ENCODE results near the gene MECP2. TPM values are rescaled to one million over a fixed set of nuclear protein-coding genes. Genes with fewer than 3 reads are reported as not detected.

The MECP2 gene
- total RNA-seq, 2 experiments from 2014 or later: 81.1 to 84.5 TPM

DNA sequence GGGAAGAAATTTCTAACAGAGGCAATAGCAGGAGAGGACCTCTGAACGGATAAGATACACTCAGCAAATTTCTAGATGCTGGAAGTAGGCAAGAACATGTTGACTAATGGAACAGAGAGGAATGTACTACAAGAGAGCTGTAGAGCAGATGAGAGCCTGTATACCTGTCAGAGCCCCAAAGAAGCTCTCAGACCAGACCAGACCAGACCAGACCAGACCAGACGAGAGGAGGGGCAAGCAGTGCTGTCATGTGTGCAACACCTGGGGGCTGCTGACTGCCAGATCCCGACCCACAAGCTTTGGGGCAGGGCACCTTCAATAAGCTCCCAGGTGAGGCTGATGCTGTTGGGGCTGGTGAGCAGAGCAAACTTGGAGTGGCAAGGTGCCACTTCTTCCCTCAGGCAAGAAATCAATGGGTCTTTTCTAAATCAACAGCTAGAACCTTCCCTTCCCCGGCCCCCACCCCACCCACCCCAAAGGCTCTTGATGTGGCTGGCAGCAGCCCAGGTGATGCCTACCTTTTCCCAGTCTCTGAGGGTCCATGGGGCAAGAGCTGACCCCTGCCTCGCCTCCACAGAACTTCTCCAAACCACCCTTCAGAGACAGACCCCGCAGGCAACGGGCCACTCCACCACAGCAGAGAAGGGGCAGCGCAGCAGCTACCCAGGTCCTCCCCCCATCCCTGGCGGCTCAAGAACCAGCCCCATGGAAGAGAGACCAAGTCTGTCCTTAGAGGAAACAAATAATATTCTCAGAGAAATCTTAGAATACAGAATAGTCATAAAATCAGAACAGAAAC lies 32.7 kb downstream of the MECP2 start:
- H3K27ac Mint-ChIP-seq: no peak overlapping the region

DNA sequence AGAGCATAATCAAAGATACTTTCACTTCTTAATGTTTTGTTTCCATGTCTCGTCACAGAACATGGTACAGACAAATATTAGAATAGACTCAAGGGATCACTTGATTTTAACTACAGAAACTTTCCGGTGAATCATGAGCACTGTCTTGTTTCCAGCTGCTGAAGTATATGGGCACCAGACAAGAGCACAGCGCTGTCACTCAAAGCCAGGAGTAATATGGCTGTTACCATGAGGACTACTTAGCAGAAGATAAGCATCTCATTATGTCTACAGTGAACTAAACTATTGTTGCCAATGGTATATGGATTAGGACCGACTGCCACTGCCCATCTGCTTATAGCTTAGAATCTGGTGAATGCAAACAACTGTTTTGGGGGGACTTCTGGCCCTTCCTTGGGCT lies 34.3 kb downstream of the MECP2 start:
- Mint-ChIP-seq H3K36me3 (peaks cover 6% of the 10 kb centered on the region), H3K4me1 (peaks cover 39% of the 10 kb centered on the region), H3K27me3 (no peaks in the 10 kb centered on the region), H3K4me3 (no peak overlapping the region), H3K9me3 (ENCODE audit: low read depth) (no peaks in the 10 kb centered on the region), H3K27ac (no peak overlapping the region)
- CTCF ChIA-PET: no interaction called here
- DNase-seq (no peak), ATAC-seq (no peak)

More for the DNA sequence above, 32.7 kb downstream of the MECP2 start:
- no peaks in the 10 kb centered on the region for H3K27me3 Mint-ChIP-seq
- peaks cover 6% of the 10 kb centered on the region for H3K36me3 Mint-ChIP-seq
- ATAC-seq: no peak
- no peak overlapping the region for H3K4me3 Mint-ChIP-seq
- H3K9me3 Mint-ChIP-seq (ENCODE audit: low read depth): no peaks in the 10 kb centered on the region
- peaks cover 37% of the 10 kb centered on the region for H3K4me1 Mint-ChIP-seq
- CTCF ChIA-PET: no interaction called here
- DNase-seq: no peak

GRCh38 chrX:154061801-154062200 lies 35.7 kb downstream of the MECP2 start:
- no peak for DNase-seq
- Mint-ChIP-seq H3K9me3 (ENCODE audit: low read depth) (no peaks in the 10 kb centered on the region), H3K4me1 (peaks cover 46% of the 10 kb centered on the region), H3K4me3 (no peak overlapping the region), H3K27me3 (no peaks in the 10 kb centered on the region), H3K27ac (no peak overlapping the region), H3K36me3 (peaks cover 15% of the 10 kb centered on the region)
- CTCF ChIA-PET: interaction anchor here (1.1 kb wide), 1 partner anchor 9 kb away, joined by 5 read pairs; no protein-coding TSS in a partner anchor
- ATAC-seq: no peak

GRCh38 chrX:154059729-154060245 lies 37.7 kb downstream of the MECP2 start:
- Mint-ChIP-seq H3K4me3 (no peak overlapping the region), H3K27me3 (no peaks in the 10 kb centered on the region), H3K27ac (no peak overlapping the region), H3K36me3 (peaks cover 15% of the 10 kb centered on the region), H3K9me3 (ENCODE audit: low read depth) (no peaks in the 10 kb centered on the region), H3K4me1 (peaks cover 49% of the 10 kb centered on the region)
- CTCF ChIA-PET: no interaction called here
- ATAC-seq (no peak), DNase-seq (no peak)

DNA sequence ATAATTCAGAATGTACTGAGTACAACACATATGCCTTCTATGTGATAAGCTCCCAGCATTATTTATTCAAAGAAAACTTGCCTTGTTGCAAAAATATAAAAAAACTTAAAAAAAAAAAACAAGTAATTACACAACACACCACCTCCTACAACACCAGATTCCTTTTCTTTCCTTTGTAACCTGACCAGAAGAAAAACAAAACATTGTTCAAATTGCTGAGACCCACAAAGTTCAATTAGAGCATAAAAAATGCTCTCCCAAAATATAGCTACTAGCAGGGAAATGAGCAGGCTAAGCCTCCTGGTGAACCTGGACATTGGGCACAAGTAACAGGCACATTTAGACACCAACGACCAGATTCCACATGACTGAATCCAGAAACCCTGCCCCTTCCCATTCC lies 38.3 kb downstream of the MECP2 start:
- H3K27ac Mint-ChIP-seq: peak overlapping the region; percentile 42
- H3K36me3 Mint-ChIP-seq: peaks cover 15% of the 10 kb centered on the region
- H3K27me3 Mint-ChIP-seq: no peaks in the 10 kb centered on the region
- no peaks in the 10 kb centered on the region for H3K9me3 Mint-ChIP-seq (ENCODE audit: low read depth)
- no peak for ATAC-seq
- CTCF ChIA-PET: no interaction called here
- no peak overlapping the region for H3K4me3 Mint-ChIP-seq
- DNase-seq: no peak
- peaks cover 45% of the 10 kb centered on the region for H3K4me1 Mint-ChIP-seq

DNA sequence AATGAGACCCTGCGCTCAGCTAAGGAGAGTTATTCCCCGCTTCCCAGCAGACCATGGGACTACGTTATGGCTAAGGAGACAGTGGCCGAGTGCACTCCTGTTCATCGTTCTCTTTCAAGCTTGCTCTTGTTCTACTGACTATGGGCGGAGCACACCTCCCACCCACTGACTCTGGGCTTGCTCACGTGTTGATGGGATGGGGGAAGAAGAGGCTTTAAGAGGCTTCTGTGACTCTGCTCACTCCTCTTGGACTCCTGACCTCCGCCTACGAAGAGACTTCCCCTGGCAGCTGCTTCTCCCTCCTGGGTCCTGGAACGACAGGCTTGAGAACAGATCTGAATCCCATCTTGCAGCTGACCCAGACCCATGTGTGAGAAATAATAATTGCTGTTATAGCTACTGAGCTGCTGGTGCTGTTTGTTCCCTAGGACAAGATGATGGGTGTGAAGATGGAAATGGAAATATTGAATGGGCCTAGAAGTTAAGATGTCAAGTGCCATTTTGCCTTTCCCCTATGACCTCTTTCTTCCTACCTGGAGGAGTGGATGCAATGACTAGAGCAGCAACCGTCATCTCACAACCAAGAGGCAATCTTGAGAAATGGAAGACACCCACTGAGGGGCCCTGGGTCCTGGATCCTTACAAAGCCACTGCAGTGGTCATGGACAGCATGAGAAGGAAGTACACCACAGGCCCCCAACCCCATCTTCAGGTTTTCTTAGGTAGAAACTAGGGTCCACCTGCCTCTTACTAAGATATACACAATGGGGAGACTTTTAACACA lies 39.1 kb downstream of the MECP2 start:
- Mint-ChIP-seq H3K27me3 (no peaks in the 10 kb centered on the region), H3K4me3 (no peak overlapping the region), H3K36me3 (peaks cover 13% of the 10 kb centered on the region), H3K4me1 (peaks cover 43% of the 10 kb centered on the region), H3K9me3 (ENCODE audit: low read depth) (no peaks in the 10 kb centered on the region), H3K27ac (no peak overlapping the region)
- no peak for DNase-seq
- CTCF ChIA-PET: no interaction called here
- no peak for ATAC-seq

DNA sequence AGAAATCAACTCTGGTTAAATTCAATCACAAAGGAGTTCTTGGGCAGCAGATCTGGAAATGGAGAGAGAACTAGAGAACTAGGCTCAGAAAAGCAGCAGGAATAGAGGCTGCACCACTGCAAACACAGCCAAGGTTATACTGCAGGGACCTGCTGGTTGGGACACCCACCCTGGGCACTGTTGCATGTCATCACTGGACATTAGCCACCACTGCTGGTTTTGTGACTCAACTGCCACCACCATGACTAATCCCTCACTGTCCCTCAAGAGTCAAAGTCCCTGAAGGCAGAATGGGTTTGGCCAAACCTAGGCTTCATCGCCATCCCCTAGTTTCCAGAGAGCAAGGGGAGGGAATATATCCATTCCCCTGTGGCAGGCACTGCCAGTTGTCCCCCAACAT lies 39.7 kb downstream of the MECP2 start:
- Mint-ChIP-seq H3K4me1 (peaks cover 42% of the 10 kb centered on the region), H3K36me3 (peaks cover 13% of the 10 kb centered on the region), H3K9me3 (ENCODE audit: low read depth) (no peaks in the 10 kb centered on the region), H3K4me3 (no peak overlapping the region), H3K27ac (no peak overlapping the region), H3K27me3 (no peaks in the 10 kb centered on the region)
- CTCF ChIA-PET: no interaction called here
- DNase-seq (no peak), ATAC-seq (no peak)

- no peak overlapping the region for H3K4me3 Mint-ChIP-seq
- ATAC-seq: no peak
- H3K27ac Mint-ChIP-seq: peak overlapping the region; percentile 68
- no peaks in the 10 kb centered on the region for H3K9me3 Mint-ChIP-seq (ENCODE audit: low read depth)
- DNase-seq: no peak
- CTCF ChIA-PET: no interaction called here
- H3K4me1 Mint-ChIP-seq: peaks cover 43% of the 10 kb centered on the region
- no peaks in the 10 kb centered on the region for H3K27me3 Mint-ChIP-seq
- H3K36me3 Mint-ChIP-seq: peaks cover 10% of the 10 kb centered on the region
Observed at GRCh38 chrX:154056770-154057241, 40.7 kb downstream of the MECP2 start.

- no peaks in the 10 kb centered on the region for H3K27me3 Mint-ChIP-seq
- peaks cover 28% of the 10 kb centered on the region for H3K4me1 Mint-ChIP-seq
- H3K9me3 Mint-ChIP-seq (ENCODE audit: low read depth): no peaks in the 10 kb centered on the region
- H3K27ac Mint-ChIP-seq: peak overlapping the region; percentile 62
- no peak overlapping the region for H3K4me3 Mint-ChIP-seq
- peaks cover 21% of the 10 kb centered on the region for H3K36me3 Mint-ChIP-seq
- DNase-seq (peak; percentile 75), ATAC-seq (peak; percentile 61)
- CTCF ChIA-PET: interaction anchor here (0.8 to 2.2 kb wide), 3 partner anchors 10 to 53 kb away, joined by 3 to 5 read pairs (median 3); no protein-coding TSS in a partner anchor
Observed at GRCh38 chrX:154051201-154051810, 46.2 kb downstream of the MECP2 start.

- Mint-ChIP-seq H3K27me3 (no peaks in the 10 kb centered on the region), H3K4me3 (no peak overlapping the region), H3K4me1 (peaks cover 25% of the 10 kb centered on the region), H3K36me3 (peaks cover 26% of the 10 kb centered on the region), H3K9me3 (ENCODE audit: low read depth) (no peaks in the 10 kb centered on the region), H3K27ac (peak overlapping the region; percentile 40)
- ATAC-seq (no peak), DNase-seq (no peak)
- CTCF ChIA-PET: interaction anchor here (0.9 to 2.9 kb wide), 3 partner anchors 10 to 37 kb away, joined by 3 to 9 read pairs (median 4); no protein-coding TSS in a partner anchor
Observed at GRCh38 chrX:154050113-154050495, 47.4 kb downstream of the MECP2 start.

GRCh38 chrX:154049209-154050112 lies 48.1 kb downstream of the MECP2 start:
- ATAC-seq (no peak), DNase-seq (no peak)
- H3K27me3 Mint-ChIP-seq: no peaks in the 10 kb centered on the region
- H3K36me3 Mint-ChIP-seq: peaks cover 26% of the 10 kb centered on the region
- CTCF ChIA-PET: interaction anchor here (0.9 to 2.9 kb wide), 3 partner anchors 9 to 36 kb away, joined by 3 to 9 read pairs (median 4); no protein-coding TSS in a partner anchor
- H3K27ac Mint-ChIP-seq: peak overlapping the region; percentile 46
- no peak overlapping the region for H3K4me3 Mint-ChIP-seq
- H3K9me3 Mint-ChIP-seq (ENCODE audit: low read depth): no peaks in the 10 kb centered on the region
- H3K4me1 Mint-ChIP-seq: peaks cover 25% of the 10 kb centered on the region

GRCh38 chrX:154048398-154048797 lies 49.1 kb downstream of the MECP2 start:
- CTCF ChIA-PET: interaction anchor here (2.9 kb wide), 1 partner anchor 35 kb away, joined by 9 read pairs; no protein-coding TSS in a partner anchor
- DNase-seq (no peak), ATAC-seq (no peak)
- no peaks in the 10 kb centered on the region for H3K9me3 Mint-ChIP-seq (ENCODE audit: low read depth)
- no peaks in the 10 kb centered on the region for H3K27me3 Mint-ChIP-seq
- H3K27ac Mint-ChIP-seq: no peak overlapping the region
- H3K4me3 Mint-ChIP-seq: no peak overlapping the region
- peaks cover 29% of the 10 kb centered on the region for H3K36me3 Mint-ChIP-seq
- peaks cover 26% of the 10 kb centered on the region for H3K4me1 Mint-ChIP-seq
